WTC11 (cell line): ENCODE data around the gene PKD2L2.

Source experiments
- CTCF ChIP-seq: fragments of 200-600 bp; IDR thresholded peaks from 2 replicates; pipeline ENCODE4 v1.8.0; 2022; ENCODE audit warnings: antibody characterized with exemption
- FOXP1 ChIP-seq: sonication (generic); formaldehyde crosslinking; IDR thresholded peaks from 2 replicates; pipeline ENCODE4 v1.8.0; 2022; ENCODE audit warnings: missing genetic modification reagents, mild to moderate bottlenecking, moderate library complexity, borderline replicate concordance
- TEAD4 ChIP-seq: sonication (generic); formaldehyde crosslinking; IDR thresholded peaks from 2 replicates; pipeline ENCODE4 v1.8.0; 2022; ENCODE audit warnings: mild to moderate bottlenecking, missing genetic modification reagents
- ZNF281 ChIP-seq: sonication (generic); formaldehyde crosslinking; IDR thresholded peaks from 2 replicates; pipeline ENCODE4 v1.8.0; 2023; ENCODE audit warnings: mild to moderate bottlenecking, missing genetic modification reagents
- TF ChIP-seq, protein P1 (sequence below): sonication (generic); formaldehyde crosslinking; IDR thresholded peaks from 2 replicates; pipeline ENCODE4 v1.8.1; 2023; ENCODE audit warnings: mild to moderate bottlenecking, missing genetic modification reagents, moderate library complexity
- TF ChIP-seq, protein P2 (sequence below): sonication (generic); formaldehyde crosslinking; IDR thresholded peaks from 2 replicates; pipeline ENCODE4 v1.8.0; 2022; ENCODE audit warnings: mild to moderate bottlenecking, missing genetic modification reagents

- no peak for TF ChIP-seq TEAD4
- TF ChIP-seq, protein P1, sequence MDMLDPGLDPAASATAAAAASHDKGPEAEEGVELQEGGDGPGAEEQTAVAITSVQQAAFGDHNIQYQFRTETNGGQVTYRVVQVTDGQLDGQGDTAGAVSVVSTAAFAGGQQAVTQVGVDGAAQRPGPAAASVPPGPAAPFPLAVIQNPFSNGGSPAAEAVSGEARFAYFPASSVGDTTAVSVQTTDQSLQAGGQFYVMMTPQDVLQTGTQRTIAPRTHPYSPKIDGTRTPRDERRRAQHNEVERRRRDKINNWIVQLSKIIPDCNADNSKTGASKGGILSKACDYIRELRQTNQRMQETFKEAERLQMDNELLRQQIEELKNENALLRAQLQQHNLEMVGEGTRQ, result no peak
- TF ChIP-seq CTCF, result no peak
- TF ChIP-seq, protein P2, sequence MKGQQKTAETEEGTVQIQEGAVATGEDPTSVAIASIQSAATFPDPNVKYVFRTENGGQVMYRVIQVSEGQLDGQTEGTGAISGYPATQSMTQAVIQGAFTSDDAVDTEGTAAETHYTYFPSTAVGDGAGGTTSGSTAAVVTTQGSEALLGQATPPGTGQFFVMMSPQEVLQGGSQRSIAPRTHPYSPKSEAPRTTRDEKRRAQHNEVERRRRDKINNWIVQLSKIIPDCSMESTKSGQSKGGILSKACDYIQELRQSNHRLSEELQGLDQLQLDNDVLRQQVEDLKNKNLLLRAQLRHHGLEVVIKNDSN (CRISPR knock-in tag), result no peak
- TF ChIP-seq FOXP1 (CRISPR knock-in tag), result no peak
- TF ChIP-seq ZNF281 (CRISPR knock-in tag), result no peak
These were observed 25.5 kb downstream of the PKD2L2 start for GRCh38 chr5:137914758-137915157.
